GM19351 (cell line): Measurements from ENCODE around the gene C2CD3.
A peak's percentile ranks its signal among the peaks of the same experiment; 100 is the strongest.

Source experiments
- ATAC-seq: cut with Tn5 transposase; IDR thresholded peaks from one replicate; pipeline ENCODE4 v1.9.1; 2021; ENCODE audit warnings: mild to moderate bottlenecking, moderate library complexity; ENCODE audit not compliant: unreplicated experiment

Gene C2CD3

GRCh38 chr11:74022546-74022945 lies 148.3 kb downstream of the C2CD3 start:
- no peak for ATAC-seq

GRCh38 chr11:74021998-74022397 lies 148.8 kb downstream of the C2CD3 start:
- ATAC-seq: no peak

GRCh38 chr11:74020539-74020938 lies 150.3 kb downstream of the C2CD3 start:
- ATAC-seq: peak; percentile 48

- ATAC-seq: no peak
Measured at GRCh38 chr11:74019860-74020259, 150.9 kb downstream of the C2CD3 start.

- no peak for ATAC-seq
Measured at GRCh38 chr11:74019104-74019738, 151.6 kb downstream of the C2CD3 start.

- ATAC-seq: no peak
Measured at GRCh38 chr11:74018331-74019005, 152.3 kb downstream of the C2CD3 start.

GRCh38 chr11:74017631-74018030 lies 153.2 kb downstream of the C2CD3 start:
- ATAC-seq: no peak

GRCh38 chr11:74015919-74016684 lies 154.7 kb downstream of the C2CD3 start:
- ATAC-seq: no peak

GRCh38 chr11:74014880-74015279 lies 155.9 kb downstream of the C2CD3 start:
- ATAC-seq: no peak

- ATAC-seq: no peak
Measured at GRCh38 chr11:74013141-74013540, 157.7 kb downstream of the C2CD3 start.

GRCh38 chr11:74012074-74012809 lies 158.6 kb downstream of the C2CD3 start:
- no peak for ATAC-seq

- peak; percentile 78 for ATAC-seq
Measured at GRCh38 chr11:74011360-74012073, 159.3 kb downstream of the C2CD3 start.

- ATAC-seq: no peak
Measured at GRCh38 chr11:74010306-74011300, 160.2 kb downstream of the C2CD3 start.

- no peak for ATAC-seq
Measured at GRCh38 chr11:74009675-74010305, 161.0 kb downstream of the C2CD3 start.

GRCh38 chr11:74009230-74009547 lies 161.6 kb downstream of the C2CD3 start:
- no peak for ATAC-seq

- ATAC-seq: no peak
Measured at GRCh38 chr11:74008373-74009229, 162.2 kb downstream of the C2CD3 start, which contains the start of gene UCP3. Gene UCP3 (minus strand): TSS chr11:74009085. CDS start chr11:74007042, 2,043 bp downstream.

GRCh38 chr11:74007691-74008372 lies 163.0 kb downstream of the C2CD3 start:
- no peak for ATAC-seq
